ENCODE measurements around the gene DDX1.

DNA sequence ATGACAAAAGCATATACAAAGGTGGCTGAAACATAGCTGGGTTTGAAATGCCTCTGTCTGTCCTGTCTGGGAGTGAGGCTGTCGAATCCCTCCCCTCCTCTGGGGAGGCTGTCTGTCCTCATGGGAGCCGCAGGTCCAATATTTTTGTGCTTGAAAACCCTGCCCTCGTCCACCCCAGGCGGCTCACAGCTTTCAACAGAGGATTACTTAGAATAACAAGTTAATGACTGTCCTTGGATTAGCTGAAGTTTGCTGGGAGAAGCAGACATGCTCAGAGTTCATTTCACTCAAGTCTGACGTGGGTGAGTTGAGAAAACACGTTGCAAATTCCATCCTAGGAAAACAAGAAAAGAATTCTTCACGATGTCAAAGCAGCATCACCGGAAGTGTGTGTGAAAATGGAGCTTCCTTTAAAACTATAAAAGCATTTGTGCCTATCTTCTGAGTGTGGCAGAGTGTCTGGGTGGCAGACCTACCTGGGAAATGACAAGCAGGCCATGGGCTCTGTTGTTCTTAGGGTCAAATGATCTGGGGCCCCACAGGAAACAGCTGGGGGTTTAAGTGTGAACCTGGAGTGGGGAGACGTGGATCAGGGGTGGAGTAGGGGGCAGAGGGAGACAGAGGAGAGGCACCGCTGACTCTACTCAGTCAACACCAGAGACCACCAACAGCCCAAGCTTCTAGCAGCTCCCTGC is 77.1 kb downstream of the DDX1 start:
- TF ChIP-seq, protein P1, sequence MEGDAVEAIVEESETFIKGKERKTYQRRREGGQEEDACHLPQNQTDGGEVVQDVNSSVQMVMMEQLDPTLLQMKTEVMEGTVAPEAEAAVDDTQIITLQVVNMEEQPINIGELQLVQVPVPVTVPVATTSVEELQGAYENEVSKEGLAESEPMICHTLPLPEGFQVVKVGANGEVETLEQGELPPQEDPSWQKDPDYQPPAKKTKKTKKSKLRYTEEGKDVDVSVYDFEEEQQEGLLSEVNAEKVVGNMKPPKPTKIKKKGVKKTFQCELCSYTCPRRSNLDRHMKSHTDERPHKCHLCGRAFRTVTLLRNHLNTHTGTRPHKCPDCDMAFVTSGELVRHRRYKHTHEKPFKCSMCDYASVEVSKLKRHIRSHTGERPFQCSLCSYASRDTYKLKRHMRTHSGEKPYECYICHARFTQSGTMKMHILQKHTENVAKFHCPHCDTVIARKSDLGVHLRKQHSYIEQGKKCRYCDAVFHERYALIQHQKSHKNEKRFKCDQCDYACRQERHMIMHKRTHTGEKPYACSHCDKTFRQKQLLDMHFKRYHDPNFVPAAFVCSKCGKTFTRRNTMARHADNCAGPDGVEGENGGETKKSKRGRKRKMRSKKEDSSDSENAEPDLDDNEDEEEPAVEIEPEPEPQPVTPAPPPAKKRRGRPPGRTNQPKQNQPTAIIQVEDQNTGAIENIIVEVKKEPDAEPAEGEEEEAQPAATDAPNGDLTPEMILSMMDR (IDR thresholded peaks at IDR 0.05), result no peak
- TF ChIP-seq POLR2A (IDR thresholded peaks at IDR 0.05), result no peak

Data from adrenal gland (tissue), 5 donors.